HFF-Myc (cell line): ENCODE measurements around the gene EMC8.

ENCODE experiments used
- DNase-seq: peaks from one replicate; pipeline ENCODE4 v3.0.0-alpha.2; 2011; ENCODE audit warnings: low read depth; ENCODE audit errors: extremely low read depth
- H3K4me3 ChIP-seq: replicated peaks from 2 replicates; pipeline ENCODE4 v1.5.1; 2011; ENCODE audit warnings: low read depth, mild to moderate bottlenecking, control low read depth, low read length
- TF ChIP-seq, protein P1 (sequence below): IDR thresholded peaks from 2 replicates; pipeline ENCODE4 v1.5.1; 2012; ENCODE audit warnings: mild to moderate bottlenecking, low read depth, low read length, control low read depth; ENCODE audit errors: missing control alignments

EMC8 gene

DNA sequence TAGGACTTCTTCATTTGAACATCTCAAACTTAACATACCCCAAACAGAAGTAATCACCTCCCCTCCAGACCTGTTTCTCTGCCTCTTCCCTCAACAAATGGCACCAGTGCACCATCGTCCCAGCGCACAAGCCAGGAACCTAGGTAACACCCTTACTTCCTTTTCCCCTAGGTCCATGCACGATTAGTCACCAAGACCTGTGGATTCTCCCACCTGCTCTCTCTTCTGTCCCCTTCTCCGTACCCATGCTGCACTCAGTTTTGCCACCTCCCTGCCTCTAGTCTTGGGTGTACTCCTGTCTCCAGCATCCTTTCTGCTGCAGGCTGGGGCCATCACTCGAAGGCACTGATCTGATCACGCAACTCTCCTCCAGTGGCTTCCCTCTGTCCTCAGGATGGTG is 3.2 kb downstream of the EMC8 start:
- H3K4me3 ChIP-seq = no peak overlapping the region
- DNase-seq = no peak
- TF ChIP-seq, protein P1, sequence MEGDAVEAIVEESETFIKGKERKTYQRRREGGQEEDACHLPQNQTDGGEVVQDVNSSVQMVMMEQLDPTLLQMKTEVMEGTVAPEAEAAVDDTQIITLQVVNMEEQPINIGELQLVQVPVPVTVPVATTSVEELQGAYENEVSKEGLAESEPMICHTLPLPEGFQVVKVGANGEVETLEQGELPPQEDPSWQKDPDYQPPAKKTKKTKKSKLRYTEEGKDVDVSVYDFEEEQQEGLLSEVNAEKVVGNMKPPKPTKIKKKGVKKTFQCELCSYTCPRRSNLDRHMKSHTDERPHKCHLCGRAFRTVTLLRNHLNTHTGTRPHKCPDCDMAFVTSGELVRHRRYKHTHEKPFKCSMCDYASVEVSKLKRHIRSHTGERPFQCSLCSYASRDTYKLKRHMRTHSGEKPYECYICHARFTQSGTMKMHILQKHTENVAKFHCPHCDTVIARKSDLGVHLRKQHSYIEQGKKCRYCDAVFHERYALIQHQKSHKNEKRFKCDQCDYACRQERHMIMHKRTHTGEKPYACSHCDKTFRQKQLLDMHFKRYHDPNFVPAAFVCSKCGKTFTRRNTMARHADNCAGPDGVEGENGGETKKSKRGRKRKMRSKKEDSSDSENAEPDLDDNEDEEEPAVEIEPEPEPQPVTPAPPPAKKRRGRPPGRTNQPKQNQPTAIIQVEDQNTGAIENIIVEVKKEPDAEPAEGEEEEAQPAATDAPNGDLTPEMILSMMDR = no peak

DNA sequence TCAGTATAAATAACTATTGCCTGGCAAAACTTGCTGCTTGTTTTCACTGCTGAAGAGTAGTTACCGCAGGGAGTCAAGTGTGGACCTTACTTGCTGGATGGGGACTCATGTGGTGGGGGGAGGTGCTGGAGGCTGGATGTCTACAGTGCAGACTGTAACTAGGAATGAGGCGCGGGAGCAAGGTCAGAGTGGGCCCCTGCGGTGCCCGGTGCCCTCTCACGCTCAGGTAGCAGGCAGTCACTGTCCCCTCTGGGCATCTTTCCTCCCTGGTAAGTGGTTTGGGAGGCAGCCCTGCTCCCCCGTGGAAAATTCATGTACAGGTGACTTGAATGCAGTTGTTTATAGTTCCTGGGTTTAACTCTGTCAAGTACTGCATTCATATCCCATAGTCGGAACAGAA is 4.6 kb downstream of the EMC8 start:
- H3K4me3 ChIP-seq = no peak overlapping the region
- TF ChIP-seq, protein P1 = no peak
- DNase-seq = no peak

DNA sequence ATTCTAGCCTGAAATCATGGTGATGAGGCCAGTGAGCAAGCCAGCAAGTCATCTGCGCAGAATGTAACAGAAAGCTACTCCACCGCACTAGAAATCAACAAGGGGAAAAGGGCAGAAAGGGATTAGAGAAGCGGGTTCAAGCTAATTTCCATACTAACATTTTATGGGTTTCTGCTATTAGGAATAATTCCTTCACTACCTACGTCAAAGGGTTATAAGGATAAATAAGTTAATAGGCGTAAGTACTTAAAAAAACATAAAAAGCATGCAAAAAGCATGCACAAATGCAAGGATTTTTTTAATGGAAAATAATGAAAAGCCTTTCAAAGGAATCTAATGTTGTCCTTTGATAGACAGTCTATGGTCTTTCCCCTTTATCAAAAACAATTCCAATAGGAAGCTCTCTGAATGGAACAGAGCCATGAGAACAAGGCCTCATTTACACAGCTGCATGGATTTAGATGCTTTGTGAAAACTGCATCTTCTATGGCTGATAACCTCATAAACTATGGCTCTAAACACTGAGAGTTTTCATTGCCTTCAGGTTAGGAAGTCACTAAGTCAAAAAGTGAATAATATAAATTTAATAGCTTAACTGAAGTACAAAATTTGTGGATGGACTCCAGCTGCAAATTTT is 5.6 kb downstream of the EMC8 start:
- DNase-seq = no peak
- TF ChIP-seq, protein P1 = no peak

DNA sequence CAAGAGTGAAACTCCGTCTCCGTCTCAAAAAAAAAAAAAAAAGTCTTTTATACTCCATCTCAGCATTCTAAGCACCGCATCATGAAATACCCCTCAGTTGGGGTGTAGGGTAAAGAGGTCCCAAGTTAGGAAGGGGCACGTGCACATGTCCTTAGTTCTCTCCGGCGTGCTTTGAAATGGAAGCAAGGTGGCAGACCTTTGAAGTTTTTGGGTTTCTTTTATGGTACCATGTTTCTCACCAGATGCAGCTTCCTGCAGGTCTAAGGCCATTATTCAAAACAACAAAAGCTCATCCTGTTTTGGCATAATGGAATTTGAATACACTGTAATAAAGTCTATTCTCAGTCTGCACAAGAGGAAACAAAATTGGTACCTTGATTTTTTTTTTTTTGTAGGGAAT is 9.6 kb downstream of the EMC8 start:
- no peak for DNase-seq
- TF ChIP-seq, protein P1 = no peak

More for the DNA sequence above, 5.6 kb downstream of the EMC8 start:
- H3K4me3 ChIP-seq = no peak overlapping the region

DNA sequence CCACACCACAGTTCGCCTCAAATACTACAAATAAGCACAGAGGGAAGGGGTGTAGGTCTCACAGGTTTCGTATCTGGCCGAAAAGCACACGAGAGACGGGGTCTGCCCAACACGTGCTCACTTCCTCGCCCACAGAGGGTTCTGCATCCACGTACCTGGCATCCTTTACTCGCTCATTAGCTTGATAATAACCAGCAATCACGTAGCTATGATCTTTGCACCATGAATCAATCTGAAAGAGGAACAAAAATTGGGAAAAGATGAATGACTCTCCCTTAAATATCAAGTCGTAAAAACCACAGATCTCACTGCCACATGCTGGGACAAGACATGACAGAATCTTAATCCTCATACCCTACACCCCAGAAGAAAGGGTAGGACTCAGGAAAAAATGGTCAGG is 10.5 kb downstream of the EMC8 start:
- no peak overlapping the region for H3K4me3 ChIP-seq
- TF ChIP-seq, protein P1 = no peak
- no peak for DNase-seq

More for the DNA sequence above, 9.6 kb downstream of the EMC8 start:
- H3K4me3 ChIP-seq = no peak overlapping the region

DNA sequence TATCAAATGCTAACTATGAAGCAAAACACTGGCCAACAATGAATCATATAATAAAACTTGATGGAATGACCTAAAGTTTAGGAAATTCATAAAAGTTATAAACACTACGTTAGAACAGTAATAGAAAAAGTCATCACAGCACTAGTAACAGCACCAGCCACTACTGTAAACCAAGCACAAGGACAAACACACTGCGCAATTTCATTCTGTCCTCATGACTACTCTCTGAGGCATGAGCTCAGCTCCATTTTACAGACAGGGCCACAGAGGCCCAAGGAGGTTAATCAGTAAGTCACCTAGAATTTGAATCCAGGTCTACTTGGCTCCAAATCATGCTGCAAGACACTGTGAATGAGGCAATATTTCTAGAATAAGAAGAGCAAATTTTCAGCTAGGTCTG is 13.4 kb downstream of the EMC8 start:
- DNase-seq = no peak
- TF ChIP-seq, protein P1 = no peak
- no peak overlapping the region for H3K4me3 ChIP-seq

DNA sequence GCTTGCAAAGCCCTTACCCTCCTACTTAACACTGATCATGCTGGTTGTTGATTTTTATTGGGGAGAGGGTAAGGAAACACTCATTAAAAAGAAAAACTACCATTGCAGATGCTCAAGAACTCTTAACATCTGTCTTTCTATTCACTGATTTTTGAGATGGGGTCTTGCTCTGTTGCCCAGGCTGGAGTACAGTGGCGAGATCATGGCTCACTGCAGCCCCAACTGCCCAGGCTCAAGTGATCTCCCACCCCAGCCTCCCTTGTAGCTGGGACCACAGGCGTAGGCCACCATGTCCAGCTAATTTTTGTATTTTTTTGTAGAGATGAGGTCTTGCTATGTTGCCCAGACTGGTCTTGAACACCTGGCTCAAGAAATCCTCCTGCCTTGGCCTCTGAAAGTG is 14.5 kb downstream of the EMC8 start:
- H3K4me3 ChIP-seq = no peak overlapping the region
- no peak for DNase-seq
- TF ChIP-seq, protein P1 = no peak
